KBM-7 (cell line): ENCODE data around the gene TRAPPC2L.

Source experiments
- DNase-seq: peaks from one replicate; pipeline ENCODE4 v3.0.0-alpha.2; 2015
- in situ Hi-C: fragments of 300-500 bp; cut with MboI; formaldehyde crosslinking; loops from 2 replicates; pipeline ENCODE4 v1.14.3; 2020; ENCODE audit warnings: low sequenced_read_pairs, low pct_unique_long_range_greater_than_20kb, mixed read lengths

The TRAPPC2L gene

GRCh38 chr16:88856828-88857727, at the start of gene TRAPPC2L, which contains the start of gene GALNS:
Gene TRAPPC2L, plus strand, starts transcription at chr16:88857127. Its CDS starts 24 bp downstream, at chr16:88857151.
Gene GALNS, minus strand, starts transcription at chr16:88856947. Its CDS starts 70 bp downstream, at chr16:88856877.
- in situ Hi-C loops = no loop called here
- DNase-seq = peak; percentile 90

GRCh38 chr16:88807142-88807625, 49.7 kb upstream of the TRAPPC2L start:
- DNase-seq = no peak
- in situ Hi-C loops = no loop called here

GRCh38 chr16:88807626-88808453, 49.1 kb upstream of the TRAPPC2L start:
- in situ Hi-C loops = no loop called here
- no peak for DNase-seq

DNA sequence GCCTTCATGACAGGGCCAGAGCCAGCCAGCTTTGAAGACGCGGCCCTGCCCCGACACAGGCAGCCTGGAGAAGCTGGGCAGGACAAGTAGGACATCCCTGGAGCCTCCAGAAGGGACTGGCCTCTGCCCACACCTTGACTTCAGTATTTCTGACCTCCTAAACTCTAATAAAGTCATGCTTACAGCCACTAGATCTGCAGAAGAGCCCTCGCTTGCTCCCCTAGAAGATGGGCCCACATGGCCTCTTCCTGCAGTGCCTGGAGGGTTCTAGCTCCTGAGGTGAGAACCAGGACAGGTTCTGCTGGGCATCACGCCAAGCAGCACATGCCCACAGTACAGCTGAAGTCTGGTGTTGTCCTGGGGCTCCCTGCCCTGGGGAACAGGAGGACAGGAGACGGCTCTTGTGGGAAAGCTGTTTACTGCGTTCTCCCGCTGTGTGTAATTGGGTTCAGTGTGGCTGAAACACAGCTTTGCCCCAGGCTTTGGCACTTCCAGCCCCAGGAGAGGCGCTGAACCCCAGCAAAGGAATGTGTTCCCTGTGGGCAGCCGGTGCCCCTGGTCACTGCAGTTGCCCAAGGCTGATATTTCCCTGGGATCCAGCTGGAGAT, 47.8 kb upstream of the TRAPPC2L start:
- DNase-seq = no peak
- in situ Hi-C loops = no loop called here

GRCh38 chr16:88809676-88810165, 47.2 kb upstream of the TRAPPC2L start:
- in situ Hi-C loops = no loop called here
- DNase-seq = no peak

DNA sequence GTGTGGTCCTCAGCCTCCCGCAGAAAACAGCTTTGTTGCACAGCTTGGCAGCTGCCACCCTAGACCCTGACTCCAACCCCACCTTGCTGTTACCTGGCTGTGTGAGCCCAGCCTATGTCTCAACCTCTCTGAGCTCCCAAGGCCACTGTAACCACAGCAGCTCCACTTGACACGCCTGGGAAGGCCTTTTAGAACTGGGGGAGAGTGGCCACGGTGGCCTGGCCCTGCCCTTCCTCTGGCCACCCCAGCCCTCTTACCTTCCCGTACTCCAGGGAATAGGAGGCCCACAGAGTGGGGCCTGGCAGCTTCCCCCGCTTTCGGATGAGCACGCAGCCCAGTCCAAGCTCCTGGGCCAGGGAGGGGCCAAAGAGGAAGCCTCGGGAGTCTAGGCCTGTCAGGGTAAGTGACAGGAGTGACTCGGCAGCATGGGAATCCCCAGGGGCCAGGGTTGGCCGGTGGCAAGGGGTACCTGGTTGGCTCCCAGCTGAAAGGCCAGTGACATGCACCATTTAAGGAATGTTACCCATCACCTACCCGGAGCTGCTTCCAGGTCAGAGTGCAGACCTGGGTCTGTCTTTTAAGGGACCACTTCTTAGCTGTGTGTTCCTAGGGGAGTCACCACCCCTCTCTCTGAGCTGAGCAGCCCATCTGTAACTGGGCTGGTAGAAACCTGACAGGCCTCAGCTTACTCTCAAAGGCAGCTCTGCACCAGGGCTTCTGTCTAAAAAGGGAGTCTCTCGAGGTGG, 46.6 kb upstream of the TRAPPC2L start:
- in situ Hi-C loops = no loop called here
- DNase-seq = peak; percentile 65

GRCh38 chr16:88810912-88811768, 45.8 kb upstream of the TRAPPC2L start:
- in situ Hi-C loops = no loop called here
- DNase-seq = peak; percentile 74

DNA sequence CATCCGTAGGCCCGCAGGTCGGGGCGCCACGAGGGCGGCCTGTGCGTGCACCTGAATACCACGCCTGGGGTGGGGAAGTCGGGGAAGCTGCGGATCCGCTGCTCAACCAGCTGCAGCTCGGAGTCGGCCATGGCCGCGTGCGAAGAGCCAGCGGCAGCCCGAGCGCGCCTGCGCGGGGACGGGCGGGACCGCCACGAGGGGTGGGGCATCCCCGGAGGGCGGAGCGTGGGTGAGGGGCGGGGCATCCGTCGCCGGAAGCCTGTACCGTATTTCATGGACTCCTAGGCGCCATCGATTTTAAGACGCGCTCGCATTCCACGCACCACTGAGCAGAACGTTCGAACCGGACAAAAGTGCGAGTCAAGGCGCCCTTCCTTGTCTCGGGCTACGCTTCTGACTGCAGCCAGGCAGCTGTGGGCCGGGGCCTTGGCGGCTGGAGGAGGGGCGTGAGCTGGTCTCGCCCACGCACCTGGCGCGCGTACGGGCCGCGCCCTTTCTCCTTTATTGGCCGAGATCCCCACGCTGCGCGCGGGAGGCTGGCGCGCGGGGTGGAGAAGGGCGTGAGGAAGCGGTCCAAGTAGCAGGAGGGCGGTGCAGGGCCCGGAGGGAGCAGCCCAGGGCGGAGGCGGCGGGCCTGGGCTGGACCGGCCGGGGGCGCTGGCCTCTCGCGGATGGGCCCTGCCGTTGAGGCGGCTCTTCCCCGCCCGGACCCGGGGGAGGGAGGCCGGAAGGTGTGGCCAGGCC, 45.0 kb upstream of the TRAPPC2L start, which contains the start of gene APRT:
TSS of gene APRT (minus strand) at position 160 of the 744 bp plus-strand sequence. CDS start at position 131, 29 bp downstream.
- in situ Hi-C loops = no loop called here
- DNase-seq = peak; percentile 93

DNA sequence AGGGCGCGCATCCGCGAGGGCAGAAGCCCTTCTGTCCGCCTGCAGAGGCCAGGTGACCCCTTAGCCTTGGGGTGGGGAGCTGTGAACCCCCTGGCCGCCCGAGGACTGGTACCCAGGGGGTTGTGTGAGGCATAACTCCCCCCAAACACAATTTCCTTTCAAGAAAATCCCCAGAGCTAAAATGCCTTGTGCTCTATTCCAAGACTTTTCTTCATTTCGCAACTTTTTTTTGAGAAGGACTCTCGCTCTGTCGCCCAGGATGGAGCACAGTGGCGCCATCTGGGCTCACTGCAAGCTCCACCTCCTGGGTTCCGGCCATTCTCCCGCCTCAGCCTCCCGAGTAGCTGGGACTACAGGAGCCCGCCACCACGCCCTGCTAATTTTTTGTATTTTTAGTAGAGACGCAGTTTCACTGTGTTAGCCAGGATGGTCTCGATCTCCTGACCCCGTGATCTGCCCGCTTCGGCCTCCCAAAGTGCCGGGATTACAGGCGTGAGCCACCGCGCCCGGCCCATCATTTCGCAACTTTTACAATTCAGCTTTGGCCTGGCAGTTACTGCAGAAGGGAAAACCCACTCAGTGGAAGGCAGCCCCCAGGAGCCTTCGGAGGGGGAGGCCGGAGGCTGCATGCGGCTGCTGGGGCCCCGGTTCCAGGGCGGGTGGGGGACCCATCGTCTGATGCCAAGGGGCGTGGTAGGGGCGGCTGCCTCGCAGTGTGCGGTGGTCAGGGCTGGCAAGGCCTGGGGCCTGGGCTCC, 44.2 kb upstream of the TRAPPC2L start:
- in situ Hi-C loops = no loop called here
- peak; percentile 74 for DNase-seq

GRCh38 chr16:88813269-88814143, 43.4 kb upstream of the TRAPPC2L start:
- in situ Hi-C loops = no loop called here
- no peak for DNase-seq

DNA sequence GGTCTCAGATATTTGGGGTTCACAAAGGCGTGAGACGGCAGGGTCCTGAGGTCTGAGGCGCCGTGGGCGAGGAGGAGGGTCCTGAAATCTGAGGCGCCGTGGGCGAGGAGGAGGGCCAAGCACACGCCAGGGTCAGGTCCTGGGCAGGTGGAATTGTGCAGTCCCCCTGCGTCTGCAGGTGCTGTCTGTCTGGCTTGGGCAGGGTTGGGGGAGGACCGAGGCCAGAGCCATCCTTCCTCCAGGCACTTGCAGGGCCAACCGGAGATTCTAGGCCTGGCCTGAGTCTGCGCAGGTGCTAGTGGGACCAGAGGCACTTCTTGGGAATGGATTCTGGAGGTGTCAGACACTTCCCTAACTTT, 42.8 kb upstream of the TRAPPC2L start:
- DNase-seq = no peak
- in situ Hi-C loops = no loop called here

- DNase-seq = no peak
- in situ Hi-C loops = no loop called here
Observed at GRCh38 chr16:88815227-88815626, 41.7 kb upstream of the TRAPPC2L start.

- DNase-seq = peak; percentile 68
- in situ Hi-C loops = no loop called here
Observed at GRCh38 chr16:88815901-88816589, 40.9 kb upstream of the TRAPPC2L start.

DNA sequence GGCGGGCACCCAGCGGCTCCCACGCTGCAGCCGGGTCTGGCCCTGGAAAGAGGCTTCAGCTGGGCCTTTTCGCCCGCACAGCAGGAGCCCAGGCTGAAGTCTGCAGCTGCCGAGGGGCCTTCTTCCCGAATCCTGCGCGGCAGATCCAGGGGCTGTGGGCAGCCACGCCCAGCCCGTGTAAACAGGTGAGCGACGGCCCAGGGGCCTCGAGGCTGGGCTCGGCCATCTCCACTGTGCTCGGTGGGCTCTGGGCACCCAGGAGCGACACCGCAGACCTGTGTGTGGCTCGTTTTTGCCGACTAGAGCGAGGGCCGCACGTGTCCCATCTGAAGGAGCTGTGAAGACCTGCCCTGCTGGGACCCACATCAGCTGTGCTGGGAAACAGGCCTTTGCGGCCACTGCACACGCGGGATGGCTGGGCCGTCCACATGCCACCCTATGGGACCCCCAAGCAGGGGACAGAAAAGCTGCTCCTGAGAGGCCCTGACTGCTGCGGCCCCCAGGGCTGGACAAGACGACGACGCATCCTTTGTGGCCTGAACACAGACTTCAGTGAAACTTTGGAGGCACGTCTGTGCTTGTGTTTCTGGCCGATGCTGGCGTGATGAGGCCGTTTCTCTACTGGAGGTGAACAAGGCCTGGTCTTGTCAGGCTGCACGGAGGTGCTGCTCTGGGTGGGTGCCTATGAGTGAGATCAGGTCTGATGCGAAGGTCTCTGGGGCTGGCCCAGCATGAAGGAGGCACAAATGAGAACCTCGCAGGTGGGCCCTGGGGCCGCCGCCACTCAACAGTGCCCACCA, 40.0 kb upstream of the TRAPPC2L start:
- no peak for DNase-seq
- in situ Hi-C loops = no loop called here
